ENCODE results near the gene JMJD1C. TPM values are rescaled to one million over a fixed set of nuclear protein-coding genes. Genes with fewer than 3 reads are reported as not detected.
"Not testable (repeated sequence)": the region's sequence is repeated elsewhere in the genome, so short reads cannot be mapped to it uniquely, and the experiment has no call there.

Gene JMJD1C
- total RNA-seq, 1 donor from 2014 or later: 34.6 TPM

GRCh38 chr10:63300801-63301200 lies 165.0 kb downstream of the JMJD1C start:
- TF ChIP-seq CTCF (IDR thresholded peaks at IDR 0.05; ENCODE audit: borderline replicate concordance): no peak
- H3K4me3 ChIP-seq: no peak overlapping the region
- H3K36me3 ChIP-seq: no peaks in the 10 kb centered on the region
- H3K4me1 ChIP-seq: peaks cover 19% of the 10 kb centered on the region
- H3K27me3 ChIP-seq (ENCODE audit: low read depth): no peaks in the 10 kb centered on the region
- intact Hi-C loops (cut with micrococcal nuclease): no loop called here
- H3K9me3 ChIP-seq (replicated peaks): no peaks in the 10 kb centered on the region
- no peak overlapping the region for H3K27ac ChIP-seq (replicated peaks)
- DNase-seq: no peak

- H3K36me3 ChIP-seq: no peaks in the 10 kb centered on the region
- peaks cover 19% of the 10 kb centered on the region for H3K4me1 ChIP-seq
- no peak for DNase-seq
- no peak overlapping the region for H3K4me3 ChIP-seq
- no peak overlapping the region for H3K27ac ChIP-seq (replicated peaks)
- no peak for TF ChIP-seq CTCF (IDR thresholded peaks at IDR 0.05; ENCODE audit: borderline replicate concordance)
- H3K27me3 ChIP-seq (ENCODE audit: low read depth): no peaks in the 10 kb centered on the region
- H3K9me3 ChIP-seq (replicated peaks): no peaks in the 10 kb centered on the region
- intact Hi-C loops (cut with micrococcal nuclease): no loop called here
These were observed 167.8 kb downstream of the JMJD1C start for GRCh38 chr10:63297941-63298340.

GRCh38 chr10:63294781-63295180 lies 171.0 kb downstream of the JMJD1C start:
- no peaks in the 10 kb centered on the region for H3K27me3 ChIP-seq (ENCODE audit: low read depth)
- intact Hi-C loops (cut with micrococcal nuclease): no loop called here
- no peaks in the 10 kb centered on the region for H3K36me3 ChIP-seq
- H3K4me3 ChIP-seq: no peak overlapping the region
- H3K4me1 ChIP-seq: peaks cover 4% of the 10 kb centered on the region
- H3K27ac ChIP-seq (replicated peaks): no peak overlapping the region
- TF ChIP-seq CTCF (IDR thresholded peaks at IDR 0.05; ENCODE audit: borderline replicate concordance): no peak
- H3K9me3 ChIP-seq (replicated peaks): no peaks in the 10 kb centered on the region
- no peak for DNase-seq

GRCh38 chr10:63292847-63293246 lies 172.9 kb downstream of the JMJD1C start:
- H3K27ac ChIP-seq (replicated peaks); H3K4me1 ChIP-seq; H3K9me3 ChIP-seq (replicated peaks); H3K4me3 ChIP-seq; H3K27me3 ChIP-seq (ENCODE audit: low read depth); intact Hi-C loops (cut with micrococcal nuclease); DNase-seq; H3K36me3 ChIP-seq: not testable (repeated sequence)

GRCh38 chr10:63288170-63288569 lies 177.6 kb downstream of the JMJD1C start:
- H3K4me1 ChIP-seq: peaks cover 11% of the 10 kb centered on the region
- no peak overlapping the region for H3K4me3 ChIP-seq
- TF ChIP-seq CTCF (IDR thresholded peaks at IDR 0.05; ENCODE audit: borderline replicate concordance): no peak
- no peaks in the 10 kb centered on the region for H3K27me3 ChIP-seq (ENCODE audit: low read depth)
- H3K27ac ChIP-seq (replicated peaks): no peak overlapping the region
- intact Hi-C loops (cut with micrococcal nuclease): no loop called here
- DNase-seq: no peak
- H3K36me3 ChIP-seq: no peaks in the 10 kb centered on the region
- H3K9me3 ChIP-seq (replicated peaks): no peaks in the 10 kb centered on the region

GRCh38 chr10:63286754-63287264 lies 179.0 kb downstream of the JMJD1C start:
- Histone ChIP-seq H3K4me1 (peaks cover 11% of the 10 kb centered on the region), H3K36me3 (no peaks in the 10 kb centered on the region), H3K9me3 (replicated peaks) (no peaks in the 10 kb centered on the region), H3K27ac (replicated peaks) (no peak overlapping the region), H3K27me3 (ENCODE audit: low read depth) (no peaks in the 10 kb centered on the region), H3K4me3 (no peak overlapping the region)
- TF ChIP-seq CTCF (IDR thresholded peaks at IDR 0.05; ENCODE audit: borderline replicate concordance): no peak
- intact Hi-C loops (cut with micrococcal nuclease): no loop called here
- DNase-seq: no peak
